Pancreas (tissue), 10 donors: Measurements from ENCODE around the gene RNF19B. TPM values are rescaled to one million over a fixed set of nuclear protein-coding genes. Genes with fewer than 3 reads are reported as not detected.

Experiments used
- ATAC-seq, 4 donors: fragments of 200-7000 bp; cut with Tn5 transposase; one replicate each; pipeline versions ENCODE4 v1.8.0 to v1.9.1; 2020; ENCODE audit warnings: mild to moderate bottlenecking in 4 of 4, moderate library complexity in 4 of 4
- DNase-seq, 6 donors: peaks; one replicate each; pipeline ENCODE4 v3.0.0-alpha.2; 2020
- FAIRE-seq: peaks from 2 replicates; lab custom pipeline; 2012; peaks lifted over from hg19 to GRCh38; lab: Jason Lieb, UNC
- H3K27ac ChIP-seq, 4 donors: fragments of 200-600 bp; sonication (generic); 1 replicate in 3 of 4; 2 replicates in 1 of 4; pipeline versions ENCODE4 v1.5.0 to v1.8.0; 2020
- H3K27me3 ChIP-seq, 4 donors: fragments of 200-600 bp; one replicate each; pipeline ENCODE4 v1.8.0; 2021
- H3K36me3 ChIP-seq, 3 donors: fragments of 200-600 bp; sonication (generic) in 1 of 3; one replicate each; pipeline versions ENCODE4 v1.5.0 to v1.8.0; 2020 to 2021
- H3K4me1 ChIP-seq, 3 donors: fragments of 200-600 bp; one replicate each; pipeline ENCODE4 v1.8.0; 2021
- H3K4me3 ChIP-seq, 4 donors: fragments of 200-600 bp; sonication (generic) in 2 of 4; one replicate each; pipeline versions ENCODE4 v1.5.0 to v1.8.0; 2020 to 2021
- H3K9me3 ChIP-seq, 4 donors: fragments of 200-600 bp; one replicate each; pipeline ENCODE4 v1.8.0; 2021
- WGBS, 2 donors: extraction: QIAGEN DNeasy Blood & Tissue Kit; methylation state at CpG; one replicate each; pipeline ENCODE4 v1.1.7; 2013; 5-methylcytosine and 5-hydroxymethylcytosine counted together
- intact Hi-C, 3 donors: fragments of 100-400 bp; cut with DNase I; formaldehyde crosslinking; loops; one replicate each; pipeline versions ENCODE4 v1.11.1 to v1.14.2; 2022
- polyA plus RNA-seq, 2 donors: library from polyadenylated mRNA; stranded (reverse); fragments of 200-250 nt; gene quantifications; one replicate each; pipeline ENCODE4 v1.2.3, GENCODE V29; 2013
- total RNA-seq, 6 donors: library from RNA; stranded (reverse); fragmentation: NEBNext Ultra II Directional in 4 of 6; extraction: Animal tissue kit (Norgen Biotek cat#: 25700) in 4 of 6; gene quantifications; one replicate each; pipeline versions ENCODE4 v1.2.1 to v1.2.4, GENCODE V29; 2021 to 2023
- TF ChIP-seq, protein P1 (sequence below), 4 donors: fragments of 200-600 bp; sonication (generic) in 3 of 4; IDR thresholded peaks; one replicate each; pipeline versions ENCODE4 v1.5.0 to v1.8.0; 2021; ENCODE audit warnings: antibody characterized with exemption in 4 of 4
- donor health status: healthy with polysubstance abuse.
- donor health status: DM: no; HTN: no; CAD: no; lungs with moderate emphysema.
- donor health status: DM: no; HTN: no; CAD: no.
- donor health status: control.
- donor health status: control.
- donor health status: Bipolar disorder and iron deficiency.
- donor health status: DM: yes; HTN: yes; CAD: no.
- donor health status: DM: no; HTN: no; CAD: no.
- donor health status: DM: no; HTN: no; CAD: no.
- donor health status: DM: yes; HTN: yes; CAD: no.

The RNF19B gene
- total and polyA plus RNA-seq, 8 donors, result 2.3 to 16.3 (median 8.0) TPM

DNA sequence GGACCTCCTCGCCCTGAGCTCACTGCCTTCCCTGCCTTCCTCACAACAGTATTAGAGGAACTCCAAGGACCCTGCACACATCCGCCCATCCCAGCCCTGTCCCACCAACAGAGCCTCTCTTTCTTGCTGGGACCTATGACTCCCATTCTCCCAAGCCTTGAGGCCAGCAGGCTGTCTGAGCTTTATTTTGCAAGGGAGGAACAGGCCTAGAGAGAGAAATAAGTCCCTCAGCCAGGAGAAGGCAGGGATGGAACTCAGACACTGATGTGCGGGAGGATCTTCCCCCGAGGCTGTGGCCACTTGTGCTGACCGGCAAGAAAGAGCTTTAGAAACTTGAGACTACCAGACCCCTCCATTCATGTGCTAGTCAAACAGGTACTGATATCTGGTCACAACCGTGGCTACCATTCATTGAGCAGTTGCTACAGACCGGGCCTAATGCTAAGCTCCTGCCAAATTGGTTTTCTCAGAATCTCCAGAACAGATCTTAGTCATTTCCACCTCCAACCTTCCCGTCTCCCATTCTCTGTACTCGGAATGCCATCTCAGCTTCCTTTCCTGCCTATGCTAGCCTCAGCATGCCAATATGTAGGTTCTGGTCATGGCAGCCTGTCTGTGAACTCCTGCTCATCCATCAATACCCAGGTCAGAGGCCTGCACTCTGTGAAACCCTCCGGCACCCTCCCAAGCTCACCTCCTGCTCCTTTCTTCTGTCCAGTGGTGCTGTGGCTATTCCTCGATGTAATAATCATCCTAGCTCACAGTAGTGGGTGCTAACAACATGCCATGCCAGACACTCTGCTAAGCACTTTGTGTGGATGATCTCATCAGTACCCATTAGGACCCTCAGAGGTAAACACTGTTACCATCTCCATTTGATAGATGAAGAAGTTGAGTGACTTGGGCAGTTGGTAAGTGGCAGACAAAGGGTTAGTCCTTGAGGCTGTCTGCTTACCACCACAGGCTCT, 67.2 kb downstream of the RNF19B start:
- intact Hi-C loops, result no loop called here
- FAIRE-seq, result no peak
- 77 to 82% methylated on average over 11 of the region's 11 CpGs for WGBS, 2 donors

DNA sequence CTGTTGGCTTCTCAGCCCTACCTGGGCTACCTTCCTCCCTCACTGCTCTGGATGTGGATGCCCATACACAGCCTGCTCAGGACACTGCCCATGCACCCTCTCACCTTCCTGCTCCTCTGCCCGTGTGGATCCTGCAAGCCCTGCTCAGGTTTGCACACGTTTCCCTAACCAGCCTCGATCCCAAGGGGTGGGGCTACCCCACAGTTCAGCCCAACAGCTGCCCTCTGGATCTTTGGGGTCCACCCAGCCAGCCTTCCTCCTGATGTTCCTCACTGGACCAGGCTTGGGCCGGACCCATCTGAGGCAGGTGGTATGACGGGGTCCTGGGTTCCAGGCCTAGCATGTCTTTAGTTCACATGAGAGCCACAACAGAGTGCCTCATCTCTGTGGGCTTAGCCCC, 68.2 kb downstream of the RNF19B start:
- Histone ChIP-seq H3K27me3 (no peaks in the 10 kb centered on the region), H3K4me3 (no peak overlapping the region), H3K9me3 (no peaks in the 10 kb centered on the region), H3K4me1 (peaks cover 0 to 6% (median 3%) of the 10 kb centered on the region in 3 donors), H3K36me3 (no peaks in the 10 kb centered on the region), H3K27ac (no peak overlapping the region)
- DNase-seq (peak in 2 of 6 donors; percentile 33 to 44), FAIRE-seq (no peak), ATAC-seq (no peak)
- WGBS, 2 donors, result 70 to 75% methylated on average over 5 of the region's 5 CpGs
- TF ChIP-seq, protein P1, sequence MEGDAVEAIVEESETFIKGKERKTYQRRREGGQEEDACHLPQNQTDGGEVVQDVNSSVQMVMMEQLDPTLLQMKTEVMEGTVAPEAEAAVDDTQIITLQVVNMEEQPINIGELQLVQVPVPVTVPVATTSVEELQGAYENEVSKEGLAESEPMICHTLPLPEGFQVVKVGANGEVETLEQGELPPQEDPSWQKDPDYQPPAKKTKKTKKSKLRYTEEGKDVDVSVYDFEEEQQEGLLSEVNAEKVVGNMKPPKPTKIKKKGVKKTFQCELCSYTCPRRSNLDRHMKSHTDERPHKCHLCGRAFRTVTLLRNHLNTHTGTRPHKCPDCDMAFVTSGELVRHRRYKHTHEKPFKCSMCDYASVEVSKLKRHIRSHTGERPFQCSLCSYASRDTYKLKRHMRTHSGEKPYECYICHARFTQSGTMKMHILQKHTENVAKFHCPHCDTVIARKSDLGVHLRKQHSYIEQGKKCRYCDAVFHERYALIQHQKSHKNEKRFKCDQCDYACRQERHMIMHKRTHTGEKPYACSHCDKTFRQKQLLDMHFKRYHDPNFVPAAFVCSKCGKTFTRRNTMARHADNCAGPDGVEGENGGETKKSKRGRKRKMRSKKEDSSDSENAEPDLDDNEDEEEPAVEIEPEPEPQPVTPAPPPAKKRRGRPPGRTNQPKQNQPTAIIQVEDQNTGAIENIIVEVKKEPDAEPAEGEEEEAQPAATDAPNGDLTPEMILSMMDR (IDR thresholded peaks at IDR 0.05), result no peak
- intact Hi-C loops, result no loop called here

More for the DNA sequence above, 67.2 kb downstream of the RNF19B start:
- ATAC-seq (no peak), DNase-seq (peak in 2 of 6 donors; percentile 17 to 26)
- no peak overlapping the region for H3K27ac ChIP-seq
- H3K36me3 ChIP-seq, result no peaks in the 10 kb centered on the region
- TF ChIP-seq, protein P1 (IDR thresholded peaks at IDR 0.05), result no peak
- no peaks in the 10 kb centered on the region for H3K9me3 ChIP-seq
- no peaks in the 10 kb centered on the region for H3K27me3 ChIP-seq
- no peak overlapping the region for H3K4me3 ChIP-seq
- peaks cover 0 to 6% (median 3%) of the 10 kb centered on the region in 3 donors for H3K4me1 ChIP-seq

- FAIRE-seq (no peak), ATAC-seq (no peak), DNase-seq (peak in 2 of 6 donors; percentile 52 to 59)
- H3K4me3 ChIP-seq, result no peak overlapping the region
- H3K4me1 ChIP-seq, result peaks cover 0 to 5% (median 1%) of the 10 kb centered on the region in 3 donors
- 91 to 95% methylated on average over 24 to 26 of the region's 26 CpGs for WGBS, 2 donors
- no peak overlapping the region for H3K27ac ChIP-seq
- no peaks in the 10 kb centered on the region for H3K27me3 ChIP-seq
- H3K9me3 ChIP-seq, result no peaks in the 10 kb centered on the region
- intact Hi-C loops, result no loop called here
- TF ChIP-seq, protein P1 (IDR thresholded peaks at IDR 0.05), result no peak
- no peaks in the 10 kb centered on the region for H3K36me3 ChIP-seq
Observed at GRCh38 chr1:32895325-32896215, 69.0 kb downstream of the RNF19B start.

GRCh38 chr1:32894681-32895080, 69.9 kb downstream of the RNF19B start:
- intact Hi-C loops, result no loop called here
- WGBS, 2 donors, result 89 to 91% methylated on average over 6 of the region's 6 CpGs
- Histone ChIP-seq H3K27me3 (no peaks in the 10 kb centered on the region), H3K36me3 (no peaks in the 10 kb centered on the region), H3K4me1 (peaks cover 0 to 4% (median 0%) of the 10 kb centered on the region in 3 donors), H3K4me3 (no peak overlapping the region), H3K9me3 (no peaks in the 10 kb centered on the region), H3K27ac (no peak overlapping the region)
- ATAC-seq (no peak), DNase-seq (peak in 2 of 6 donors; percentile 50 to 62), FAIRE-seq (no peak)
- TF ChIP-seq, protein P1 (IDR thresholded peaks at IDR 0.05), result no peak
